OCI-LY1 (cell line): ENCODE data around the gene PHF2.

Experiments used
- CTCF ChIP-seq: fragments of 200-600 bp; sonication (generic), shearing (Covaris generic); IDR thresholded peaks from 2 replicates; pipeline ENCODE4 v1.5.1; 2017; ENCODE audit warnings: mild to moderate bottlenecking, antibody characterized with exemption, low read length, moderate library complexity, mixed read lengths
- EZH2 ChIP-seq: fragments of 200-600 bp; sonication (generic), shearing (Covaris generic); IDR thresholded peaks from 2 replicates; pipeline ENCODE4 v1.8.0; 2017; ENCODE audit warnings: borderline replicate concordance, mixed run types, mild to moderate bottlenecking, antibody characterized with exemption, low read length, moderate library complexity, mixed read lengths

GRCh38 chr9:93686127-93686879 lies 109.9 kb downstream of the PHF2 start:
- no peak for TF ChIP-seq CTCF
- TF ChIP-seq EZH2: no peak
